GM23338 (cell line): ENCODE data around the gene KCNAB3. TPM values are rescaled to one million over a fixed set of nuclear protein-coding genes. Genes with fewer than 3 reads are reported as not detected.

Experiments used
- ATAC-seq: fragments of 200-7000 bp; cut with Tn5 transposase; 3 replicates; pipeline ENCODE4 v1.9.1; 2020
- DNase-seq: peaks from one replicate; pipeline ENCODE4 v3.0.0-alpha.2; 2015; ENCODE audit warnings: low spot score
- H2AFZ ChIP-seq: fragments of 200-600 bp; sonication (generic); 2 replicates; pipeline ENCODE4 v1.8.0; 2016; ENCODE audit warnings: antibody characterized with exemption, mild to moderate bottlenecking, moderate library complexity
- H3F3A ChIP-seq: fragments of 200-600 bp; sonication (generic); replicated peaks from 2 replicates; pipeline ENCODE4 v1.8.0; 2017; ENCODE audit warnings: antibody characterized with exemption, mixed run types, low read depth
- H3K27ac ChIP-seq: fragments of 200-600 bp; sonication (generic); 2 replicates; pipeline ENCODE4 v1.6.1; 2016; ENCODE audit warnings: low read depth
- H3K27me3 ChIP-seq: fragments of 200-600 bp; sonication (generic); 2 replicates; pipeline ENCODE4 v1.8.0; 2016; ENCODE audit warnings: mild to moderate bottlenecking, mixed run types, moderate library complexity; ENCODE audit not compliant: insufficient read depth
- H3K36me3 ChIP-seq: fragments of 200-600 bp; sonication (generic); 2 replicates; pipeline ENCODE4 v1.8.0; 2016; ENCODE audit warnings: mild to moderate bottlenecking; ENCODE audit not compliant: insufficient read depth
- H3K4me1 ChIP-seq: fragments of 200-600 bp; sonication (generic); 2 replicates; pipeline ENCODE4 v1.8.0; 2016; ENCODE audit warnings: mild to moderate bottlenecking, moderate library complexity; ENCODE audit not compliant: insufficient read depth
- H3K4me2 ChIP-seq: fragments of 200-600 bp; sonication (generic); 2 replicates; pipeline ENCODE4 v1.7.1; 2017; ENCODE audit warnings: mixed run types
- H3K4me3 ChIP-seq: fragments of 200-600 bp; sonication (generic); 2 replicates; pipeline ENCODE4 v1.6.1; 2016; ENCODE audit warnings: mixed run types
- H3K79me2 ChIP-seq: fragments of 200-600 bp; sonication (generic); replicated peaks from 2 replicates; pipeline ENCODE4 v1.8.0; 2017; ENCODE audit warnings: mild to moderate bottlenecking; ENCODE audit not compliant: insufficient read depth
- H3K9me2 ChIP-seq: fragments of 200-600 bp; sonication (generic); 2 replicates; pipeline ENCODE4 v1.8.0; 2017; ENCODE audit not compliant: insufficient read depth
- H4K20me1 ChIP-seq: fragments of 200-600 bp; sonication (generic); replicated peaks from 2 replicates; pipeline ENCODE4 v1.8.0; 2017; ENCODE audit warnings: mild to moderate bottlenecking; ENCODE audit not compliant: insufficient read depth
- H3K27ac Mint-ChIP-seq: 2 replicates; pipeline ENCODE4 v1.8.0; 2020; ENCODE audit warnings: inconsistent platforms, mild to moderate bottlenecking, moderate library complexity, mixed read lengths
- H3K27me3 Mint-ChIP-seq: 3 replicates; pipeline ENCODE4 v1.8.0; 2022; ENCODE audit warnings: low read depth, mild to moderate bottlenecking, moderate library complexity, mixed read lengths, inconsistent platforms; ENCODE audit not compliant: insufficient read depth, poor library complexity
- H3K36me3 Mint-ChIP-seq: 3 replicates; pipeline ENCODE4 v1.8.0; 2021; ENCODE audit warnings: low read depth, mild to moderate bottlenecking, inconsistent platforms, moderate library complexity, mixed read lengths
- H3K4me1 Mint-ChIP-seq: 3 replicates; pipeline ENCODE4 v1.8.0; 2020; ENCODE audit warnings: mild to moderate bottlenecking, inconsistent platforms, mixed read lengths
- H3K4me3 Mint-ChIP-seq: 3 replicates; pipeline ENCODE4 v1.8.0; 2021; ENCODE audit warnings: moderate library complexity, mild to moderate bottlenecking, inconsistent platforms, mixed read lengths
- H3K9me3 Mint-ChIP-seq: 3 replicates; pipeline ENCODE4 v1.8.0; 2020; ENCODE audit warnings: moderate library complexity, mild to moderate bottlenecking, inconsistent platforms, mixed read lengths
- JUNB ChIP-seq: IDR thresholded peaks from one replicate; pipeline ENCODE4 v1.6.1; 2016; ENCODE audit warnings: antibody characterized with exemption; ENCODE audit not compliant: unreplicated experiment
- NANOG ChIP-seq: IDR thresholded peaks from 2 replicates; pipeline ENCODE4 v1.6.1; 2016; ENCODE audit warnings: antibody characterized with exemption, borderline replicate concordance
- STAT1 ChIP-seq: IDR thresholded peaks from one replicate; pipeline ENCODE4 v1.6.1; 2016; ENCODE audit warnings: antibody characterized with exemption; ENCODE audit not compliant: unreplicated experiment
- ZNF114 ChIP-seq: fragments of 250-450 bp; sonication (Bioruptor Pico); IDR thresholded peaks from 2 replicates; pipeline ENCODE4 v1.5.0; 2020; ENCODE audit warnings: mild to moderate bottlenecking, moderate library complexity
- ZNF331 ChIP-seq: fragments of 250-450 bp; sonication (Bioruptor Pico); IDR thresholded peaks from 2 replicates; pipeline ENCODE4 v1.5.0; 2020; ENCODE audit warnings: low read depth, mild to moderate bottlenecking, moderate library complexity
- polyA plus RNA-seq: library from polyadenylated mRNA; unstranded; fragments of >200 nt; fragmentation: Nextera tagmentation; extraction: Ambion mirVana; gene quantifications from 2 replicates; pipeline ENCODE4 v1.2.1, GENCODE V29; 2016
- total RNA-seq: library from RNA; depleted of rRNA; stranded (reverse); fragments of >200 nt; shearing (Covaris generic); gene quantifications from 2 replicates; pipeline ENCODE4 v1.2.3, GENCODE V29; 2014
- TF ChIP-seq, protein P1 (sequence below): IDR thresholded peaks from 2 replicates; pipeline ENCODE4 v1.6.1; 2016; ENCODE audit warnings: antibody characterized with exemption
- TF ChIP-seq, protein P2 (sequence below): fragments of 250-450 bp; sonication (Bioruptor Pico); IDR thresholded peaks from 2 replicates; pipeline ENCODE4 v1.5.0; 2020; ENCODE audit warnings: mild to moderate bottlenecking, moderate library complexity
- TF ChIP-seq, protein P3 (sequence below): IDR thresholded peaks from one replicate; pipeline ENCODE4 v1.6.1; 2018; ENCODE audit warnings: antibody characterized with exemption; ENCODE audit not compliant: unreplicated experiment

The KCNAB3 gene
- total and polyA plus RNA-seq, 2 experiments from 2014 or later = 0.45 to 1.0 TPM

DNA sequence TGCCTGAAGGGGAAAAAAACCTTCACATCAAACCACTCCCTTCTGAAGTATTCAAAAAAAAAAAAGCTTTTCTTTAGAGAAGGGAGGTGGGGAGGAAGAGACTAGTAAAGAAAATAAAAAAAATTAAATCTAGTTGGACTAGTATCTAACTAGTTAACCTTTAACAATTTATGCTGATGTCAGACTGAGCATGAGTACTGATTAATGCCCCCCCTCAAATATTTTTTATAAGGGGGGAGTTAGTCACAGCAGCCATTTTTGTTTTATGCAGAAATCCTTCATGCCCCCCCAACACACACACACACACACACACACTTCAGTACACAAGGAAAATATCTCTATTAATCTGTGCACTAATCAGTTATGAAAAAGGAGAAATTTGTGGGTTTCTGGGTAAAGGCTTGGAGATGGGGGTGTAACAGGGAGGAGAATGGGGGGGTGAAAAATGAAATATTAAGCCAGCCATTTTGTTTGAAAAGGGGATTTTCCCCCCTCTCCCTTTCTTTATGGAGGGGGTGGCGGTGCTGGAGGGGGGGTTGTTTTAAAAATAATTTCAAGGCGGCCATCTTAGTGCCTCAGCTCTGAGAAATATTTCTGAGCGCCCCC is 45.8 kb downstream of the KCNAB3 start:
- peaks cover 8% of the 10 kb centered on the region for H3F3A ChIP-seq
- H3K4me3 ChIP-seq = peak overlapping the region; percentile 36; the same call in 1 of the 2 replicates
- no peak overlapping the region for H3K27ac ChIP-seq
- H3K4me2 ChIP-seq = peak overlapping the region; percentile 70
- H4K20me1 ChIP-seq = no peaks in the 10 kb centered on the region
- peaks cover 40% of the 10 kb centered on the region for H3K4me1 ChIP-seq
- no peak for TF ChIP-seq NANOG
- no peak for TF ChIP-seq ZNF114 (CRISPR knock-in tag)
- TF ChIP-seq JUNB = no peak
- TF ChIP-seq, protein P1, sequence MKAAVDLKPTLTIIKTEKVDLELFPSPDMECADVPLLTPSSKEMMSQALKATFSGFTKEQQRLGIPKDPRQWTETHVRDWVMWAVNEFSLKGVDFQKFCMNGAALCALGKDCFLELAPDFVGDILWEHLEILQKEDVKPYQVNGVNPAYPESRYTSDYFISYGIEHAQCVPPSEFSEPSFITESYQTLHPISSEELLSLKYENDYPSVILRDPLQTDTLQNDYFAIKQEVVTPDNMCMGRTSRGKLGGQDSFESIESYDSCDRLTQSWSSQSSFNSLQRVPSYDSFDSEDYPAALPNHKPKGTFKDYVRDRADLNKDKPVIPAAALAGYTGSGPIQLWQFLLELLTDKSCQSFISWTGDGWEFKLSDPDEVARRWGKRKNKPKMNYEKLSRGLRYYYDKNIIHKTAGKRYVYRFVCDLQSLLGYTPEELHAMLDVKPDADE = no peak
- TF ChIP-seq STAT1 = no peak
- no peak for TF ChIP-seq ZNF331 (CRISPR knock-in tag)
- Mint-ChIP-seq H3K4me3 (peak overlapping the region; percentile 74), H3K27ac (no peak overlapping the region), H3K36me3 (no peaks in the 10 kb centered on the region; the same call in 2 of the 3 replicates), H3K9me3 (no peaks in the 10 kb centered on the region; the same call in 2 of the 3 replicates), H3K27me3 (peaks cover 2% of the 10 kb centered on the region), H3K4me1 (peaks cover 3% of the 10 kb centered on the region; the same call in 1 of the 3 replicates)
- DNase-seq = no peak
- no peaks in the 10 kb centered on the region for H3K79me2 ChIP-seq
- no peak overlapping the region for H2AFZ ChIP-seq
- no peaks in the 10 kb centered on the region for H3K9me2 ChIP-seq
- no peaks in the 10 kb centered on the region for H3K36me3 ChIP-seq
- no peak for ATAC-seq
- peaks cover 71% of the 10 kb centered on the region for H3K27me3 ChIP-seq

DNA sequence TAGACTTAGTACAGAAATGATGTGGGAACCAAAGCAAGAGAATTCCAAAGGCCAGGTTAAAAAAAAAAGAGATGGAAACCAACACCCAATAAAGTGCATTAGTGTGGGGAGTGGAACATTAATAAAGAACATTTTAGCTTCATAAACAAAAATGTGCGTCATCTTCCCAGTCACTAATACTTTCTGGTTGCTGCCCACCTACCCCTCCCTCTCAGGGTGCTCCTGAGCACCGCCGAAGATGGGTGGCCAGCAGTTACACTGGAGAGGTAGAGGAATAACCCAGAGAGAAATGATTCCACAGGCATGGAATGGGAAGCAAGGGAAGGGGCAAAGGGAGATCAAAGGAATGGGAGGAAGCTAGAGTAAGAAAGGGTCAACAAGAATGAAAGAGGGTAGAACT is 47.0 kb downstream of the KCNAB3 start:
- H4K20me1 ChIP-seq = no peaks in the 10 kb centered on the region
- DNase-seq (no peak), ATAC-seq (no peak)
- no peaks in the 10 kb centered on the region for H3K79me2 ChIP-seq
- H3K9me3 Mint-ChIP-seq = no peaks in the 10 kb centered on the region; the same call in 2 of the 3 replicates
- H3K9me2 ChIP-seq = no peaks in the 10 kb centered on the region
- no peak overlapping the region for H3K4me2 ChIP-seq
- no peak overlapping the region for H3K27ac ChIP-seq
- peaks cover 2% of the 10 kb centered on the region for H3K27me3 Mint-ChIP-seq
- no peaks in the 10 kb centered on the region; the same call in 2 of the 3 replicates for H3K36me3 Mint-ChIP-seq
- no peak overlapping the region for H3K27ac Mint-ChIP-seq
- H3K27me3 ChIP-seq = peaks cover 60% of the 10 kb centered on the region
- H3K4me1 ChIP-seq = peaks cover 29% of the 10 kb centered on the region
- no peak overlapping the region for H3K4me3 Mint-ChIP-seq
- H2AFZ ChIP-seq = no peak overlapping the region
- peaks cover 3% of the 10 kb centered on the region; the same call in 1 of the 3 replicates for H3K4me1 Mint-ChIP-seq
- H3F3A ChIP-seq = peaks cover 8% of the 10 kb centered on the region
- H3K36me3 ChIP-seq = no peaks in the 10 kb centered on the region
- no peak overlapping the region for H3K4me3 ChIP-seq
- TF ChIP-seq, protein P1 = no peak
- TF ChIP-seq, protein P2, sequence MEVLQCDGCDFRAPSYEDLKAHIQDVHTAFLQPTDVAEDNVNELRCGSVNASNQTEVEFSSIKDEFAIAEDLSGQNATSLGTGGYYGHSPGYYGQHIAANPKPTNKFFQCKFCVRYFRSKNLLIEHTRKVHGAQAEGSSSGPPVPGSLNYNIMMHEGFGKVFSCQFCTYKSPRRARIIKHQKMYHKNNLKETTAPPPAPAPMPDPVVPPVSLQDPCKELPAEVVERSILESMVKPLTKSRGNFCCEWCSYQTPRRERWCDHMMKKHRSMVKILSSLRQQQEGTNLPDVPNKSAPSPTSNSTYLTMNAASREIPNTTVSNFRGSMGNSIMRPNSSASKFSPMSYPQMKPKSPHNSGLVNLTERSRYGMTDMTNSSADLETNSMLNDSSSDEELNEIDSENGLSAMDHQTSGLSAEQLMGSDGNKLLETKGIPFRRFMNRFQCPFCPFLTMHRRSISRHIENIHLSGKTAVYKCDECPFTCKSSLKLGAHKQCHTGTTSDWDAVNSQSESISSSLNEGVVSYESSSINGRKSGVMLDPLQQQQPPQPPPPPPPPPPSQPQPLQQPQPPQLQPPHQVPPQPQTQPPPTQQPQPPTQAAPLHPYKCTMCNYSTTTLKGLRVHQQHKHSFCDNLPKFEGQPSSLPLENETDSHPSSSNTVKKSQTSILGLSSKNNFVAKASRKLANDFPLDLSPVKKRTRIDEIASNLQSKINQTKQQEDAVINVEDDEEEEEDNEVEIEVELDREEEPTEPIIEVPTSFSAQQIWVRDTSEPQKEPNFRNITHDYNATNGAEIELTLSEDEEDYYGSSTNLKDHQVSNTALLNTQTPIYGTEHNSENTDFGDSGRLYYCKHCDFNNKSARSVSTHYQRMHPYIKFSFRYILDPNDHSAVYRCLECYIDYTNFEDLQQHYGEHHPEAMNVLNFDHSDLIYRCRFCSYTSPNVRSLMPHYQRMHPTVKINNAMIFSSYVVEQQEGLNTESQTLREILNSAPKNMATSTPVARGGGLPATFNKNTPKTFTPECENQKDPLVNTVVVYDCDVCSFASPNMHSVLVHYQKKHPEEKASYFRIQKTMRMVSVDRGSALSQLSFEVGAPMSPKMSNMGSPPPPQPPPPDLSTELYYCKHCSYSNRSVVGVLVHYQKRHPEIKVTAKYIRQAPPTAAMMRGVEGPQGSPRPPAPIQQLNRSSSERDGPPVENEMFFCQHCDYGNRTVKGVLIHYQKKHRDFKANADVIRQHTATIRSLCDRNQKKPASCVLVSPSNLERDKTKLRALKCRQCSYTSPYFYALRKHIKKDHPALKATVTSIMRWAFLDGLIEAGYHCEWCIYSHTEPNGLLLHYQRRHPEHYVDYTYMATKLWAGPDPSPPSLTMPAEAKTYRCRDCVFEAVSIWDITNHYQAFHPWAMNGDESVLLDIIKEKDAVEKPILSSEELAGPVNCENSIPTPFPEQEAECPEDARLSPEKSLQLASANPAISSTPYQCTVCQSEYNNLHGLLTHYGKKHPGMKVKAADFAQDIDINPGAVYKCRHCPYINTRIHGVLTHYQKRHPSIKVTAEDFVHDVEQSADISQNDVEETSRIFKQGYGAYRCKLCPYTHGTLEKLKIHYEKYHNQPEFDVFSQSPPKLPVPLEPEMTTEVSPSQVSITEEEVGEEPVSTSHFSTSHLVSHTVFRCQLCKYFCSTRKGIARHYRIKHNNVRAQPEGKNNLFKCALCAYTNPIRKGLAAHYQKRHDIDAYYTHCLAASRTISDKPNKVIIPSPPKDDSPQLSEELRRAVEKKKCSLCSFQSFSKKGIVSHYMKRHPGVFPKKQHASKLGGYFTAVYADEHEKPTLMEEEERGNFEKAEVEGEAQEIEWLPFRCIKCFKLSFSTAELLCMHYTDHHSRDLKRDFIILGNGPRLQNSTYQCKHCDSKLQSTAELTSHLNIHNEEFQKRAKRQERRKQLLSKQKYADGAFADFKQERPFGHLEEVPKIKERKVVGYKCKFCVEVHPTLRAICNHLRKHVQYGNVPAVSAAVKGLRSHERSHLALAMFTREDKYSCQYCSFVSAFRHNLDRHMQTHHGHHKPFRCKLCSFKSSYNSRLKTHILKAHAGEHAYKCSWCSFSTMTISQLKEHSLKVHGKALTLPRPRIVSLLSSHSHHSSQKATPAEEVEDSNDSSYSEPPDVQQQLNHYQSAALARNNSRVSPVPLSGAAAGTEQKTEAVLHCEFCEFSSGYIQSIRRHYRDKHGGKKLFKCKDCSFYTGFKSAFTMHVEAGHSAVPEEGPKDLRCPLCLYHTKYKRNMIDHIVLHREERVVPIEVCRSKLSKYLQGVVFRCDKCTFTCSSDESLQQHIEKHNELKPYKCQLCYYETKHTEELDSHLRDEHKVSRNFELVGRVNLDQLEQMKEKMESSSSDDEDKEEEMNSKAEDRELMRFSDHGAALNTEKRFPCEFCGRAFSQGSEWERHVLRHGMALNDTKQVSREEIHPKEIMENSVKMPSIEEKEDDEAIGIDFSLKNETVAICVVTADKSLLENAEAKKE (CRISPR knock-in tag) = no peak
- TF ChIP-seq ZNF114 (CRISPR knock-in tag) (no peak), ZNF331 (CRISPR knock-in tag) (no peak), STAT1 (no peak)
- TF ChIP-seq, protein P3, sequence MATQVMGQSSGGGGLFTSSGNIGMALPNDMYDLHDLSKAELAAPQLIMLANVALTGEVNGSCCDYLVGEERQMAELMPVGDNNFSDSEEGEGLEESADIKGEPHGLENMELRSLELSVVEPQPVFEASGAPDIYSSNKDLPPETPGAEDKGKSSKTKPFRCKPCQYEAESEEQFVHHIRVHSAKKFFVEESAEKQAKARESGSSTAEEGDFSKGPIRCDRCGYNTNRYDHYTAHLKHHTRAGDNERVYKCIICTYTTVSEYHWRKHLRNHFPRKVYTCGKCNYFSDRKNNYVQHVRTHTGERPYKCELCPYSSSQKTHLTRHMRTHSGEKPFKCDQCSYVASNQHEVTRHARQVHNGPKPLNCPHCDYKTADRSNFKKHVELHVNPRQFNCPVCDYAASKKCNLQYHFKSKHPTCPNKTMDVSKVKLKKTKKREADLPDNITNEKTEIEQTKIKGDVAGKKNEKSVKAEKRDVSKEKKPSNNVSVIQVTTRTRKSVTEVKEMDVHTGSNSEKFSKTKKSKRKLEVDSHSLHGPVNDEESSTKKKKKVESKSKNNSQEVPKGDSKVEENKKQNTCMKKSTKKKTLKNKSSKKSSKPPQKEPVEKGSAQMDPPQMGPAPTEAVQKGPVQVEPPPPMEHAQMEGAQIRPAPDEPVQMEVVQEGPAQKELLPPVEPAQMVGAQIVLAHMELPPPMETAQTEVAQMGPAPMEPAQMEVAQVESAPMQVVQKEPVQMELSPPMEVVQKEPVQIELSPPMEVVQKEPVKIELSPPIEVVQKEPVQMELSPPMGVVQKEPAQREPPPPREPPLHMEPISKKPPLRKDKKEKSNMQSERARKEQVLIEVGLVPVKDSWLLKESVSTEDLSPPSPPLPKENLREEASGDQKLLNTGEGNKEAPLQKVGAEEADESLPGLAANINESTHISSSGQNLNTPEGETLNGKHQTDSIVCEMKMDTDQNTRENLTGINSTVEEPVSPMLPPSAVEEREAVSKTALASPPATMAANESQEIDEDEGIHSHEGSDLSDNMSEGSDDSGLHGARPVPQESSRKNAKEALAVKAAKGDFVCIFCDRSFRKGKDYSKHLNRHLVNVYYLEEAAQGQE = no peak
